Activated CD4-positive, alpha-beta T cell treated with anti-CD3 and anti-CD28 coated beads, Interleukin-2, amount 50 U/mL, for 16 hours (primary cell): ENCODE measurements around the gene ENPP7.

Experiments
- DNase-seq: peaks from one replicate; pipeline ENCODE4 v3.0.0-alpha.2; 2020

ENPP7 gene

GRCh38 chr17:79781012-79781650 is 50.4 kb downstream of the ENPP7 start:
- no peak for DNase-seq

GRCh38 chr17:79781736-79782575 is 51.2 kb downstream of the ENPP7 start:
- no peak for DNase-seq

- no peak for DNase-seq
These were observed 53.1 kb downstream of the ENPP7 start for GRCh38 chr17:79783891-79784290.

GRCh38 chr17:79784353-79785016 is 53.7 kb downstream of the ENPP7 start:
- no peak for DNase-seq

- DNase-seq: no peak
These were observed 54.5 kb downstream of the ENPP7 start for GRCh38 chr17:79785017-79785899.

- no peak for DNase-seq
These were observed 55.4 kb downstream of the ENPP7 start for GRCh38 chr17:79785900-79786810.

- no peak for DNase-seq
These were observed 56.3 kb downstream of the ENPP7 start for GRCh38 chr17:79786930-79787643.

GRCh38 chr17:79788455-79788854 is 57.7 kb downstream of the ENPP7 start:
- no peak for DNase-seq

- DNase-seq: no peak
These were observed 58.5 kb downstream of the ENPP7 start for GRCh38 chr17:79788989-79789942.

GRCh38 chr17:79789943-79790804 is 59.4 kb downstream of the ENPP7 start:
- DNase-seq: no peak

- no peak for DNase-seq
These were observed 60.3 kb downstream of the ENPP7 start for GRCh38 chr17:79790805-79791734.

- DNase-seq: no peak
These were observed 61.0 kb downstream of the ENPP7 start for GRCh38 chr17:79791735-79792161.
